Kidney capillary endothelial cell (primary cell): ENCODE measurements around the gene SHE.

Source experiments
- DNase-seq: peaks from one replicate; pipeline ENCODE4 v3.0.0-alpha.2; 2018; ENCODE audit warnings: low spot score

The SHE gene

DNA sequence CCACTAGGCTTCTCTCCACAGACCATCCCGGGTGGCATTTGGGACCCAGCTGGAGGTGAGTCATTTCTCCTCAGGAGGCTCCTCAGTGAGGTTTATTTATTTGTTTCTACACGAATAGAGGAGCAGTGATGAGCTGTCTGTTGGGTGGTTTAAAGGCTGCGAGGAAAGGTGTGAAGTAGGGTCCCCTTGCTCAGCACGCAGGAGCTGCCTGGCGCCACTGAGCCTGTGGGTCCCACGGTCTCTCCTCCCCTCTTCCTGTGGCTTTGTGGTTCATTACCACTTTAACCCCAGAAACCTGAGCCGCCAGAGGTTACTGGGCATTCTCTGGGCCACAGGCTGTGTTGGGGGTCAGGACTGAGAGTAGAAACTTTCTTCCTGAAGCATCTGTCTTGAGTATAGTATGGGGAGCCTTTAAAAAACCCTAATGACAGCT, 57.2 kb downstream of the SHE start:
- no peak for DNase-seq

DNA sequence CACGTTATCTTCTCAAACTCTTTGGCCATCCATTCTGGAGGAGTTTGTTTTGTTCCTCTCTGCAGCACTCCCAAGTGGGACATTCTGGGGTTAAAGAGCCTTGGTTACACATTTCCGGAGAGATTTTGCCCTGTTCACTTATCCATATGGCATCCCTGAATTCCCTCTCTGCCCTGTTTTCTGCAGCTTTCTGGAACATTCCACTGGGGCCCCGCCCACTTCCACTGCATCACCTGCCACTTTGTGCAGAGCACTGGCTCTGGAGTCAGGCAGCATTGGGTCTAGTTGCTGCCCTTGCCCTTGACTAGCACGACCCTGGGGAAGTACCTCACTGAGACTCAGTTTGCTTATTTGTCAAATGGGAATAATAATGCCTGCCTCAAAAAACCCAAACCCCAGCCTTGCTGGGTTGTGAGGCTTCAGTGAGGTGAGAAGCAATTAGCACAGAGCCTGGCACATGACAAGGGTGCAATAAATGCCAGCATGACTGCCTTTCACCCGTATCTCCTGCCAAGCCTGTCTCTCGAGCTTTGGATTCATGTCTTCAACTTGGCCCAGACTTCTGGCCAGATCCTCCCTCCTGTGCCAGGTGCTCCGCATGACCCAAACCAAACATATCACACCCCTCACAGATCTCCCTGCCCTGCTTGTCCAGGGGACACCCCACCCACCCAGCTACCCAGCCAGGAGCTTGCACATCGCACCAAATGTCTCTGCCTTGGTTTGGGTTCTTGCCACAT, 58.8 kb downstream of the SHE start:
- DNase-seq, result no peak

DNA sequence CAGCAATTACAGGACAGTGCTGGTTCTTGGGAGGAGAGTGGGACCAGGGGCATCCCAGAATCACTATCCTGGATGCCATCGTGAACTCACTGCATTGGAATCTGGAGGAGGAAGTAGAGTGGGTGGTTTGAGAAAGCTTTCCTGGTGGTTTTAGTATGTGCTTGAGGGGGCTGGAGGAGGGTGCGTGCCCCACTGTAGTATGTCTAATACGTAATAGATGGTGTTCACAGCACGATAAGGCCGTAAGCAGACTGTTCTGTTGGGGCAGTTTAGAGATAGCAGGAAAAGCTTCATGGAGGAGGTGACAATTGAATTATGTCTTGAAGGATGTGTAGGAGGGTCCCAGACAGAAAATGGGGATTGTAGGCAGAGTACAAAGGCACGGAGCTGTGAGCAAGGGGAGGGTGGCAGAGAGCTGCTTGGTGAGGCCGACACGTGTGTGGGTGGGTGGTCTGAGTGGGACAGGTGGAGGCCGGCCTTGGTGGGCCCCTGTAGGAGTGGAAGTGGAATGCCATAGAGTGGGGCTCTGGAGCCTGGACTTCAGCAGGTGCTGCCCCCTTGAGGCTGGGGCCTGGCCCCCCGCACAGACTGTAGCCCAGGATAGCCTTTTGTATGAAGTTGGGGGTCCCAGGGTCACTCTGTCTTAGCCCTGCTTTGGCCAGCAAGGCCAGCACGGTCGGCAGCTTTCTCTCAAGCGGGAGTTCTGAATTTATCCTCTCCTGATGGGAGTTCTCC, 60.0 kb downstream of the SHE start:
- DNase-seq, result no peak

GRCh38 chr1:154441241-154441888, 60.8 kb downstream of the SHE start:
- DNase-seq, result no peak

- DNase-seq, result no peak
Measured at GRCh38 chr1:154440036-154440804, 62.0 kb downstream of the SHE start.

DNA sequence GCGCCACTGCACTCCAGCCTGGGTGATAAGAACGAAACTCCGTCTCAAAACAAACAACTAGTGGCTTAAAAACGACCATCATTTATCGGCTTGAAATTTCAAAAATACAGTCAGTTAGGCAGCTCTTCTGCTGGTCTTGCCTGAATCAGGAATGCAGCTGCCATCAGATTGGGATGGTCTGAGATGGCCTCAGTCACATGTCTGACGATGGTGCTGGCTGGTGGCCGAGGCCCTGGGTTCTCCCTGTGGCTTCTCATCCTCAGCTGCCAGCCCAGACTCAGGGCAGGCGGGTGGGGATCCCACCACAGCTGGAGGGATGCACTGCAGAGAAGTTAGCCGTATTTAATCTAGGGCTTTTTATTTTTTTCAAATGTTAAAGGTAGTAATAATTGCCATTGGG, 65.8 kb downstream of the SHE start:
- no peak for DNase-seq

DNA sequence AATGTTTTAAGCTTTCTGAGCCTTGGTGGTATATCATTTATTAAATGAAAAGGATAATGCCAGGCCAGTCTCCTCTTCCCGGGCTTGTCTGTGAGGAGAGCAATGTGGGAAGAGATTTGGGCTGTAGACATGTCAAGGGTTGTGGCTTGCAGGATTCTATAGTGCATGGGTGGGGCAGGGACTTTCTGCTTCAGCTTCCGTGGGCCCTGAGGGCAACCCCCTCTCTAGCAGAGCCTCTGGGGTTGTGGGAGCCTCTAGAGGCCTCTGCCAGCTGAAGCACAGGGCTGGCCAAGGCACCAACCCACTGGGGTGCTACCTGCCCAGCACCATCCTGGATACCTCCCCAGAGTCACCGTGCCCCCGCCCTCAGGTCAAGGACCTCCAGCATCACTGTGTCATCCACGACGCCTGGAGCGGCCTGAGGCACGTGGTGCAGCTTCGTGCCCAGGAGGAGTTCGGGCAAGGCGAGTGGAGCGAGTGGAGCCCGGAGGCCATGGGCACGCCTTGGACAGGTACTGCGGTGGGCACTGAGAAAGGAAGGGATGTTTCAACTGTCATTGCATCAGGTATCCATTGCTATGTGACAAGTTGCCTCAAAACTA, 66.5 kb downstream of the SHE start:
- no peak for DNase-seq

- no peak for DNase-seq
Measured at GRCh38 chr1:154434346-154435085, 67.7 kb downstream of the SHE start.

- no peak for DNase-seq
Measured at GRCh38 chr1:154433161-154433764, 68.9 kb downstream of the SHE start.

DNA sequence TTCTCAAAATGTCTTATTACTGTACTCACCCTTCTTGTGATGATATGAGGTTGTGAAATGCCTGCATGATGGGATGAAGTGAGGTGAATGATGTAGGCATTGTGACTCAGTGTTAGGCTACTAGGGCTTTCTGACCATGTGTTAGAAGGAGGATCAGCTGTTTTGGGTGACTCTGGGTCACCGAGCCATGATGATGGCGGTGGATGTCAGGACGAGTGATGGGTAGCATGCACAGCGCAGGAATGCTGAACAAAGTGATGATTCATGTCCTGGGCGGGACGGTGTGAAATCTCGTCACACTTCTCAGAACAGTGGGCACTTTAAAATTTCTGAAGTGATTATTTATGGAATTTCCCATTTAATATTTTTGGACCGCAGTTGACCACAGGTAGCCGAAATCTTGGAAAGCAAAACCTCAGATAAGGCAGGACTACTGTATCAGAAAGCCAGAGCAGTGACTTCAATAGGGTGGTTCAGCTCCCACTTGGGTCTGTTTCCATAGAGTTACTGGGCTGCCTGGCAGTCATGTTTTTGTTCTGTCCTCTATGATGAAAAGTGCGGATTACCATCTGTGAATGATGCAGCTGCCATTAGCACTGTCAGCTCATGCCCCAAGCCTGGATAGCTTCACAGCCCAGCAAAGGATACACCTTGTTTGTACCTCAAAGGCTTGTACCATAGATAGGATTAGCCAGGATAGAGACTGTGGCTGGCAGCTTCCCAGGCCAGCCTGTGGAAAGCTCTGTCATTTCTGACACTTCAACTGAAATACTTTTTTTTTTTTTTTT, 70.4 kb downstream of the SHE start:
- no peak for DNase-seq

DNA sequence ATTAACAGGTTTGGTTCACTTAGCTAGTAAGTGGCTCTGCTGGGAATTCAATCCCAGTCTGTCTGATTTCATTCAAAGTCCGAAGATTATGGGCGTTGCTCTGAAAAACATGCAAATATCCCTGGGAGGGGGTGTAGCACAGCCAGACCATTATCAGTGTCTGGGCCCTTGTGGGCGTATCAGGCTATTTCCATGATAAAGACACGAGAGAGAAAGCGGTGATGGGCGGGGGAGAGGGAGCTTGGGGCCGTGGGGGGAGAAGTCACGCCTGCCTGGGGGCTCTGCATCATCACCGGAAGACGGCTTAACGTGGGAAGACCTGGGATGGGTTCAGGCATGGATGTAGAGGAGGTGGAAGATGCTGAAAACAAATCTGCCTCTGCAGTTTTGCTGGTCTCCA, 71.3 kb downstream of the SHE start:
- DNase-seq, result no peak

GRCh38 chr1:154429841-154430611, 72.2 kb downstream of the SHE start:
- no peak for DNase-seq
